GM12874 (cell line): ENCODE data around the gene PPP2R3C.

Source experiments
- CTCF ChIP-seq: IDR thresholded peaks from 2 replicates; pipeline ENCODE4 v1.5.1; 2011; ENCODE audit warnings: low read depth, mild to moderate bottlenecking, control low read depth, low read length, moderate library complexity; ENCODE audit not compliant: insufficient read depth

Gene PPP2R3C

GRCh38 chr14:35046048-35046750, 75.6 kb downstream of the PPP2R3C start, which contains the start of gene FAM177A1:
FAM177A1 (plus strand) TSS chr14:35046272; CDS start chr14:35046464, 192 bp downstream.
- TF ChIP-seq CTCF: no peak

GRCh38 chr14:35045798-35046047, 76.1 kb downstream of the PPP2R3C start:
- no peak for TF ChIP-seq CTCF

GRCh38 chr14:35044939-35045797, 76.6 kb downstream of the PPP2R3C start:
- no peak for TF ChIP-seq CTCF

GRCh38 chr14:35043046-35043445, 78.7 kb downstream of the PPP2R3C start:
- no peak for TF ChIP-seq CTCF

GRCh38 chr14:35042632-35043031, 79.2 kb downstream of the PPP2R3C start:
- TF ChIP-seq CTCF: no peak
